GM23338 (cell line): ENCODE measurements around the gene QPCTL. TPM values are rescaled to one million over a fixed set of nuclear protein-coding genes. Genes with fewer than 3 reads are reported as not detected.
A peak's percentile ranks its signal among the peaks of the same experiment; 100 is the strongest.

Experiments used
- ATAC-seq: fragments of 200-7000 bp; cut with Tn5 transposase; 3 replicates; pipeline ENCODE4 v1.9.1; 2020
- DNase-seq: peaks from one replicate; pipeline ENCODE4 v3.0.0-alpha.2; 2015; ENCODE audit warnings: low spot score
- H2AFZ ChIP-seq: fragments of 200-600 bp; sonication (generic); 2 replicates; pipeline ENCODE4 v1.8.0; 2016; ENCODE audit warnings: antibody characterized with exemption, mild to moderate bottlenecking, moderate library complexity
- H3F3A ChIP-seq: fragments of 200-600 bp; sonication (generic); replicated peaks from 2 replicates; pipeline ENCODE4 v1.8.0; 2017; ENCODE audit warnings: antibody characterized with exemption, mixed run types, low read depth
- H3K27ac ChIP-seq: fragments of 200-600 bp; sonication (generic); 2 replicates; pipeline ENCODE4 v1.6.1; 2016; ENCODE audit warnings: low read depth
- H3K27me3 ChIP-seq: fragments of 200-600 bp; sonication (generic); 2 replicates; pipeline ENCODE4 v1.8.0; 2016; ENCODE audit warnings: mild to moderate bottlenecking, mixed run types, moderate library complexity; ENCODE audit not compliant: insufficient read depth
- H3K36me3 ChIP-seq: fragments of 200-600 bp; sonication (generic); 2 replicates; pipeline ENCODE4 v1.8.0; 2016; ENCODE audit warnings: mild to moderate bottlenecking; ENCODE audit not compliant: insufficient read depth
- H3K4me1 ChIP-seq: fragments of 200-600 bp; sonication (generic); 2 replicates; pipeline ENCODE4 v1.8.0; 2016; ENCODE audit warnings: mild to moderate bottlenecking, moderate library complexity; ENCODE audit not compliant: insufficient read depth
- H3K4me2 ChIP-seq: fragments of 200-600 bp; sonication (generic); 2 replicates; pipeline ENCODE4 v1.7.1; 2017; ENCODE audit warnings: mixed run types
- H3K4me3 ChIP-seq: fragments of 200-600 bp; sonication (generic); 2 replicates; pipeline ENCODE4 v1.6.1; 2016; ENCODE audit warnings: mixed run types
- H3K79me2 ChIP-seq: fragments of 200-600 bp; sonication (generic); replicated peaks from 2 replicates; pipeline ENCODE4 v1.8.0; 2017; ENCODE audit warnings: mild to moderate bottlenecking; ENCODE audit not compliant: insufficient read depth
- H3K9me2 ChIP-seq: fragments of 200-600 bp; sonication (generic); 2 replicates; pipeline ENCODE4 v1.8.0; 2017; ENCODE audit not compliant: insufficient read depth
- H4K20me1 ChIP-seq: fragments of 200-600 bp; sonication (generic); replicated peaks from 2 replicates; pipeline ENCODE4 v1.8.0; 2017; ENCODE audit warnings: mild to moderate bottlenecking; ENCODE audit not compliant: insufficient read depth
- H3K27ac Mint-ChIP-seq: 2 replicates; pipeline ENCODE4 v1.8.0; 2020; ENCODE audit warnings: inconsistent platforms, mild to moderate bottlenecking, moderate library complexity, mixed read lengths
- H3K27me3 Mint-ChIP-seq: 3 replicates; pipeline ENCODE4 v1.8.0; 2022; ENCODE audit warnings: low read depth, mild to moderate bottlenecking, moderate library complexity, mixed read lengths, inconsistent platforms; ENCODE audit not compliant: insufficient read depth, poor library complexity
- H3K36me3 Mint-ChIP-seq: 3 replicates; pipeline ENCODE4 v1.8.0; 2021; ENCODE audit warnings: low read depth, mild to moderate bottlenecking, inconsistent platforms, moderate library complexity, mixed read lengths
- H3K4me1 Mint-ChIP-seq: 3 replicates; pipeline ENCODE4 v1.8.0; 2020; ENCODE audit warnings: mild to moderate bottlenecking, inconsistent platforms, mixed read lengths
- H3K4me3 Mint-ChIP-seq: 3 replicates; pipeline ENCODE4 v1.8.0; 2021; ENCODE audit warnings: moderate library complexity, mild to moderate bottlenecking, inconsistent platforms, mixed read lengths
- H3K9me3 Mint-ChIP-seq: 3 replicates; pipeline ENCODE4 v1.8.0; 2020; ENCODE audit warnings: moderate library complexity, mild to moderate bottlenecking, inconsistent platforms, mixed read lengths
- EZH2 ChIP-seq: fragments of 200-600 bp; sonication (generic); IDR thresholded peaks from one replicate; pipeline ENCODE4 v1.8.0; 2017; ENCODE audit warnings: antibody characterized with exemption, mild to moderate bottlenecking, low read depth; ENCODE audit not compliant: unreplicated experiment
- NANOG ChIP-seq: IDR thresholded peaks from 2 replicates; pipeline ENCODE4 v1.6.1; 2016; ENCODE audit warnings: antibody characterized with exemption, borderline replicate concordance
- POLR2AphosphoS5 ChIP-seq: IDR thresholded peaks from 2 replicates; pipeline ENCODE4 v1.6.1; 2016; ENCODE audit warnings: antibody characterized with exemption, low read depth
- STAT1 ChIP-seq: IDR thresholded peaks from one replicate; pipeline ENCODE4 v1.6.1; 2016; ENCODE audit warnings: antibody characterized with exemption; ENCODE audit not compliant: unreplicated experiment
- ZNF114 ChIP-seq: fragments of 250-450 bp; sonication (Bioruptor Pico); IDR thresholded peaks from 2 replicates; pipeline ENCODE4 v1.5.0; 2020; ENCODE audit warnings: mild to moderate bottlenecking, moderate library complexity
- polyA plus RNA-seq: library from polyadenylated mRNA; unstranded; fragments of >200 nt; fragmentation: Nextera tagmentation; extraction: Ambion mirVana; gene quantifications from 2 replicates; pipeline ENCODE4 v1.2.1, GENCODE V29; 2016
- total RNA-seq: library from RNA; depleted of rRNA; stranded (reverse); fragments of >200 nt; shearing (Covaris generic); gene quantifications from 2 replicates; pipeline ENCODE4 v1.2.3, GENCODE V29; 2014
- TF ChIP-seq, protein P1 (sequence below): fragments of 250-450 bp; sonication (Bioruptor Pico); IDR thresholded peaks from 2 replicates; pipeline ENCODE4 v1.5.0; 2020; ENCODE audit warnings: mild to moderate bottlenecking, moderate library complexity
- TF ChIP-seq, protein P2 (sequence below): IDR thresholded peaks from 2 replicates; pipeline ENCODE4 v1.6.1; 2016; ENCODE audit warnings: antibody characterized with exemption

Gene QPCTL
- total and polyA plus RNA-seq, 2 experiments from 2014 or later = 10.6 to 26.2 TPM

DNA sequence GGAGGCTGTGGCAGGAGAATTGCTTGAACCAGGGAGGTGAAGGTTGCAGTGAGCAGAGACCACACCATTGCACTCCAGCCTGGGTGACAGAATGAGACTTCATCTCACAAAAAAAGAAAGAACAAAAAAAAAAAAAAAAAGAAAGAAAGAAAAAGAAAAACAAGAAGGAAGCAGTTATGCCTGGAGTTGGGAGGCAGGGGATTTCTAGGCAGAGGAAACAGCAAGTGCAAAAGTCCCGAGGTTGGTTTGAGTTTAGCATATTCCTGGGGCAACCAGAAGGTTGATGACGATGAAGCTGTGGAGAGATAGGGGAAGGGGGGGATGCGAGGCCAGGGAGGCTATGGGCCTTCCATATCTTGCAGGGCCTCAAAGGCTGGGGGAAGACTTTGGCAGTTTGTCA, 41.7 kb upstream of the QPCTL start (continued):
- TF ChIP-seq, protein P1, sequence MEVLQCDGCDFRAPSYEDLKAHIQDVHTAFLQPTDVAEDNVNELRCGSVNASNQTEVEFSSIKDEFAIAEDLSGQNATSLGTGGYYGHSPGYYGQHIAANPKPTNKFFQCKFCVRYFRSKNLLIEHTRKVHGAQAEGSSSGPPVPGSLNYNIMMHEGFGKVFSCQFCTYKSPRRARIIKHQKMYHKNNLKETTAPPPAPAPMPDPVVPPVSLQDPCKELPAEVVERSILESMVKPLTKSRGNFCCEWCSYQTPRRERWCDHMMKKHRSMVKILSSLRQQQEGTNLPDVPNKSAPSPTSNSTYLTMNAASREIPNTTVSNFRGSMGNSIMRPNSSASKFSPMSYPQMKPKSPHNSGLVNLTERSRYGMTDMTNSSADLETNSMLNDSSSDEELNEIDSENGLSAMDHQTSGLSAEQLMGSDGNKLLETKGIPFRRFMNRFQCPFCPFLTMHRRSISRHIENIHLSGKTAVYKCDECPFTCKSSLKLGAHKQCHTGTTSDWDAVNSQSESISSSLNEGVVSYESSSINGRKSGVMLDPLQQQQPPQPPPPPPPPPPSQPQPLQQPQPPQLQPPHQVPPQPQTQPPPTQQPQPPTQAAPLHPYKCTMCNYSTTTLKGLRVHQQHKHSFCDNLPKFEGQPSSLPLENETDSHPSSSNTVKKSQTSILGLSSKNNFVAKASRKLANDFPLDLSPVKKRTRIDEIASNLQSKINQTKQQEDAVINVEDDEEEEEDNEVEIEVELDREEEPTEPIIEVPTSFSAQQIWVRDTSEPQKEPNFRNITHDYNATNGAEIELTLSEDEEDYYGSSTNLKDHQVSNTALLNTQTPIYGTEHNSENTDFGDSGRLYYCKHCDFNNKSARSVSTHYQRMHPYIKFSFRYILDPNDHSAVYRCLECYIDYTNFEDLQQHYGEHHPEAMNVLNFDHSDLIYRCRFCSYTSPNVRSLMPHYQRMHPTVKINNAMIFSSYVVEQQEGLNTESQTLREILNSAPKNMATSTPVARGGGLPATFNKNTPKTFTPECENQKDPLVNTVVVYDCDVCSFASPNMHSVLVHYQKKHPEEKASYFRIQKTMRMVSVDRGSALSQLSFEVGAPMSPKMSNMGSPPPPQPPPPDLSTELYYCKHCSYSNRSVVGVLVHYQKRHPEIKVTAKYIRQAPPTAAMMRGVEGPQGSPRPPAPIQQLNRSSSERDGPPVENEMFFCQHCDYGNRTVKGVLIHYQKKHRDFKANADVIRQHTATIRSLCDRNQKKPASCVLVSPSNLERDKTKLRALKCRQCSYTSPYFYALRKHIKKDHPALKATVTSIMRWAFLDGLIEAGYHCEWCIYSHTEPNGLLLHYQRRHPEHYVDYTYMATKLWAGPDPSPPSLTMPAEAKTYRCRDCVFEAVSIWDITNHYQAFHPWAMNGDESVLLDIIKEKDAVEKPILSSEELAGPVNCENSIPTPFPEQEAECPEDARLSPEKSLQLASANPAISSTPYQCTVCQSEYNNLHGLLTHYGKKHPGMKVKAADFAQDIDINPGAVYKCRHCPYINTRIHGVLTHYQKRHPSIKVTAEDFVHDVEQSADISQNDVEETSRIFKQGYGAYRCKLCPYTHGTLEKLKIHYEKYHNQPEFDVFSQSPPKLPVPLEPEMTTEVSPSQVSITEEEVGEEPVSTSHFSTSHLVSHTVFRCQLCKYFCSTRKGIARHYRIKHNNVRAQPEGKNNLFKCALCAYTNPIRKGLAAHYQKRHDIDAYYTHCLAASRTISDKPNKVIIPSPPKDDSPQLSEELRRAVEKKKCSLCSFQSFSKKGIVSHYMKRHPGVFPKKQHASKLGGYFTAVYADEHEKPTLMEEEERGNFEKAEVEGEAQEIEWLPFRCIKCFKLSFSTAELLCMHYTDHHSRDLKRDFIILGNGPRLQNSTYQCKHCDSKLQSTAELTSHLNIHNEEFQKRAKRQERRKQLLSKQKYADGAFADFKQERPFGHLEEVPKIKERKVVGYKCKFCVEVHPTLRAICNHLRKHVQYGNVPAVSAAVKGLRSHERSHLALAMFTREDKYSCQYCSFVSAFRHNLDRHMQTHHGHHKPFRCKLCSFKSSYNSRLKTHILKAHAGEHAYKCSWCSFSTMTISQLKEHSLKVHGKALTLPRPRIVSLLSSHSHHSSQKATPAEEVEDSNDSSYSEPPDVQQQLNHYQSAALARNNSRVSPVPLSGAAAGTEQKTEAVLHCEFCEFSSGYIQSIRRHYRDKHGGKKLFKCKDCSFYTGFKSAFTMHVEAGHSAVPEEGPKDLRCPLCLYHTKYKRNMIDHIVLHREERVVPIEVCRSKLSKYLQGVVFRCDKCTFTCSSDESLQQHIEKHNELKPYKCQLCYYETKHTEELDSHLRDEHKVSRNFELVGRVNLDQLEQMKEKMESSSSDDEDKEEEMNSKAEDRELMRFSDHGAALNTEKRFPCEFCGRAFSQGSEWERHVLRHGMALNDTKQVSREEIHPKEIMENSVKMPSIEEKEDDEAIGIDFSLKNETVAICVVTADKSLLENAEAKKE (CRISPR knock-in tag) = no peak
- TF ChIP-seq, protein P2, sequence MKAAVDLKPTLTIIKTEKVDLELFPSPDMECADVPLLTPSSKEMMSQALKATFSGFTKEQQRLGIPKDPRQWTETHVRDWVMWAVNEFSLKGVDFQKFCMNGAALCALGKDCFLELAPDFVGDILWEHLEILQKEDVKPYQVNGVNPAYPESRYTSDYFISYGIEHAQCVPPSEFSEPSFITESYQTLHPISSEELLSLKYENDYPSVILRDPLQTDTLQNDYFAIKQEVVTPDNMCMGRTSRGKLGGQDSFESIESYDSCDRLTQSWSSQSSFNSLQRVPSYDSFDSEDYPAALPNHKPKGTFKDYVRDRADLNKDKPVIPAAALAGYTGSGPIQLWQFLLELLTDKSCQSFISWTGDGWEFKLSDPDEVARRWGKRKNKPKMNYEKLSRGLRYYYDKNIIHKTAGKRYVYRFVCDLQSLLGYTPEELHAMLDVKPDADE = no peak
- no peak for TF ChIP-seq NANOG
- no peak for TF ChIP-seq STAT1
- no peak for TF ChIP-seq POLR2AphosphoS5
- TF ChIP-seq EZH2 = no peak
- TF ChIP-seq ZNF114 (CRISPR knock-in tag) = no peak

DNA sequence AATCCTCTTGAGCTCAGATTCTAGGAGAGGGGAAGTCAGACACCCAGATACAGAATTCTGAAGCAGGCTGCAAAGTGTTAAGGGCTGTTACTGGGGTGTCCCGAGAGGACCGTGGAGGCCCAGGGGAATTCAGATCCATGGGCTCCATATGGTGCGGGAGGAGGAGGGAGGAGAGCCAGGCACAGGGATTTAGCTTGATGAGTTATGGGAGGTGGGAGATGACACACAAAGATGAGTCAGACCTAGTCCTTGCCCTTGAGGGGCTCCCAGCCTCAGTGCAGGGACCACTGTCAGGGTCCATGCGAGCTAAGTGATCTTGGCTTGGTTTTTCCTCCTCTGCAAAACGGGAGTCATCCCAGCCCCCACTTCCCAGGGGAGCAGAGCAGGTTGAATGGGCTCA, 38.8 kb upstream of the QPCTL start:
- Histone ChIP-seq H3K36me3 (no peaks in the 10 kb centered on the region), H4K20me1 (no peaks in the 10 kb centered on the region), H3K79me2 (no peaks in the 10 kb centered on the region), H3K4me2 (no peak overlapping the region), H3K27me3 (no peaks in the 10 kb centered on the region), H3K4me1 (0 out of 2 replicates have a peak, but pooled peaks cover 4% of the 10 kb centered on the region), H3F3A (no peaks in the 10 kb centered on the region), H3K27ac (no peak overlapping the region), H3K9me2 (no peaks in the 10 kb centered on the region), H3K4me3 (no peak overlapping the region), H2AFZ (peak overlapping the region; percentile 43; the same call in 1 of the 2 replicates)
- Mint-ChIP-seq H3K36me3 (no peaks in the 10 kb centered on the region; the same call in 2 of the 3 replicates), H3K4me1 (peaks cover 7% of the 10 kb centered on the region), H3K27ac (no peak overlapping the region), H3K9me3 (peaks cover 5% of the 10 kb centered on the region; the same call in 1 of the 3 replicates), H3K4me3 (no peak overlapping the region), H3K27me3 (peaks cover 17% of the 10 kb centered on the region)
- ATAC-seq (no peak), DNase-seq (no peak)
- TF ChIP-seq POLR2AphosphoS5 (no peak), NANOG (no peak)
- TF ChIP-seq, protein P2 = no peak
- TF ChIP-seq, protein P1 (CRISPR knock-in tag) = no peak
